Measurements from ENCODE around the gene GSTO2.

DNA sequence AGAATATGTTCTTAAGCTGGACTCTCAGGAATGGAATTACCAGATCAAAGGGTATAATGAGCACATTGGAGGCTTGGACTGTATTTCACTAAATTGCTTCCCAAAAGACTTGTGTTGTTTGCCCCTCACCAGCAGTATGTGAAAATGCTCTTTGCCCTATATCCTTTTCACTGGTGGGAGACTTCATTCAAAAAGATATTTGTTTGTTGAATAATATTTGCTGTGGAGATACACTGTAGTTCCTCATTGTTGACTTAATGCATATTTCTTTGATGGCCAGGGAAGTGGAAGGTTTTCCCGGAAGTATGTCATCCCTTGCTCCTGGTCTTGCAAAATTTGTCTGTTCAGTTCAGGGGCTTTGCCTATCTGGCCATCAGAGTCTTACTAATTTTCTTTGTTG is 19.4 kb downstream of the GSTO2 start:
- TF ChIP-seq, protein P1, sequence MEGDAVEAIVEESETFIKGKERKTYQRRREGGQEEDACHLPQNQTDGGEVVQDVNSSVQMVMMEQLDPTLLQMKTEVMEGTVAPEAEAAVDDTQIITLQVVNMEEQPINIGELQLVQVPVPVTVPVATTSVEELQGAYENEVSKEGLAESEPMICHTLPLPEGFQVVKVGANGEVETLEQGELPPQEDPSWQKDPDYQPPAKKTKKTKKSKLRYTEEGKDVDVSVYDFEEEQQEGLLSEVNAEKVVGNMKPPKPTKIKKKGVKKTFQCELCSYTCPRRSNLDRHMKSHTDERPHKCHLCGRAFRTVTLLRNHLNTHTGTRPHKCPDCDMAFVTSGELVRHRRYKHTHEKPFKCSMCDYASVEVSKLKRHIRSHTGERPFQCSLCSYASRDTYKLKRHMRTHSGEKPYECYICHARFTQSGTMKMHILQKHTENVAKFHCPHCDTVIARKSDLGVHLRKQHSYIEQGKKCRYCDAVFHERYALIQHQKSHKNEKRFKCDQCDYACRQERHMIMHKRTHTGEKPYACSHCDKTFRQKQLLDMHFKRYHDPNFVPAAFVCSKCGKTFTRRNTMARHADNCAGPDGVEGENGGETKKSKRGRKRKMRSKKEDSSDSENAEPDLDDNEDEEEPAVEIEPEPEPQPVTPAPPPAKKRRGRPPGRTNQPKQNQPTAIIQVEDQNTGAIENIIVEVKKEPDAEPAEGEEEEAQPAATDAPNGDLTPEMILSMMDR (IDR thresholded peaks at IDR 0.05 in 8 of 11, conservative IDR thresholded peaks at IDR 0.05 in 3 of 11) = no peak
- TF ChIP-seq POLR2A (IDR thresholded peaks at IDR 0.05) = no peak
